ENCODE results near the gene HOXB5. TPM values are rescaled to one million over a fixed set of nuclear protein-coding genes. Genes with fewer than 3 reads are reported as not detected.

HOXB5 gene
- total and polyA plus RNA-seq, 2 of the 4 experiments (the other 2 are of a cell fraction) = 0.54 to 18.0 TPM

DNA sequence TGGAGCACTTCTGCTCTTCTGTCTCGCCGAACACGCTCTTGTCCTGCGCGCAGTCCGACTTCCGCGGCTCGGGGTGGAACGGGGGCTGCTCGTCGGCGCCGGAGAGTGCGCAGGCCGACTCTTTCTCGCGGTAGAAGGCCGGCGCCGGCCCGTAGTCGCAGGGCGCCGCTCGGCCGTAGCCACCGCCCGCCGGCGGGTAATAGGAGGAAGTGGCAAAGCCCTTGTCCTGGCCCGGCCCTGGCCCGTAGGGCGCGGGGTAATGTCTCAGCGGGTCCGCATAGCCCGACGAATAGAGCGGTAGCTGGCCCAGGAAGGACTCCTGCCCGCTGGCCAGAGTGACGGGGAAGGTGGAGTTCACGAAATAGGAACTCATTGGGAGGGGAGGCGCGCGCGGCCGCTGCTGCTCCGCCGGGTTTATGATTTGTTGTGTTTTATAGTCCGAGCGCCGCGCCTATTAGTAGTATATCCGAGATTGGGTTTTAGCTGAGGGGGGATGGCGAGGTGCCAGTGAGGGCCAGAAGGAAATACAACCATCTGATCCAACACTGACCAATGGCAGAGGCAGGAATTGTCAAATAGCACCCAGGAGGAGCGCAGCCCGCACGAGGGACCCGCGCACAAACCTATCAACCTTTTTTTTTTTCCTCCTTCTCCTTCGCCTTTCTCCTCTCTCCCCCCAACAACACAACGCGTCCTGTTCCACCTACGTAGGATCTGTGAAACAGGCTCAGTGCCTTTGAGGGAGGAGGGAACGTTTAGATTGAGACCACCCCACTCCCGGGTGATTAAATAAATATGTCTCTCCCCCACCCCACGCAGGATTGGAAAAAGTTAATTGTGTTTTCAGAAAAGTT lies 4.4 kb upstream of the HOXB5 start (continued):
- TF ChIP-seq CHD1 (IDR thresholded peaks at IDR 0.05; ENCODE audit: low read depth, low read length) (peak; percentile 64; the same call in 1 of the 2 replicates), MAFK (IDR thresholded peaks at IDR 0.05; ENCODE audit: low read depth, low read length) (no peak), SMC3 (IDR thresholded peaks at IDR 0.05; ENCODE audit: low read depth, low read length) (no peak)

DNA sequence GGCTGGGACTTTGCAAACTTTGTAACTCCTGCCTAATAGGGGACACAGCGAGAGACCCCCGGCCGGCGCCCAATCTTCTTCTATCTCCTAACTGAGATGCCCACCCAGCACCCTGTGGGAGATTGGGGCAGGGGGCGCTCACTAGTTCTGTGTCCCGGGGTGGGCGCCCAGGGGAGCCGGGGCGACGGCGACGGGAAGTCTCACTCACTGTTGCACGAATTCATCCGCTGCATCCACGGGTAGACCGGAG lies 3.9 kb upstream of the HOXB5 start:
- peaks cover 9% of the 10 kb centered on the region; the same call in 1 of the 2 replicates for H3K36me3 ChIP-seq (ENCODE audit: control insufficient read depth, insufficient read depth, low read length)
- no peak overlapping the region for H2BK15ac ChIP-seq (ENCODE audit: low read depth, low read length)
- H2BK5ac ChIP-seq (ENCODE audit: low read depth, low read length, poor library complexity, severe bottlenecking) = peak overlapping the region; percentile 95
- peak overlapping the region; percentile 99 for H3K9ac ChIP-seq (ENCODE audit: low read depth, low read length)
- H2AFZ ChIP-seq (replicated peaks; ENCODE audit: low read length, poor library complexity) = peak overlapping the region; percentile 71
- peak overlapping the region; percentile 99 for H3K27ac ChIP-seq (ENCODE audit: insufficient read depth, low read length)
- in situ Hi-C loops (cut with MboI; ENCODE audit: low sequenced_read_pairs) = loop anchor here (5.0 to 10.0 kb wide), 2 partner anchors 260 to 573 kb away; no protein-coding TSS in a partner anchor
- H2BK20ac ChIP-seq (ENCODE audit: low read depth, low read length) = no peak overlapping the region
- H3K79me1 ChIP-seq (ENCODE audit: low read depth in 1 of 2, low read length in 2 of 2) = peaks cover 24 to 36% of the 10 kb centered on the region in 2 experiments; a peak in 3 of 4 replicates
- BruUV-seq (replicated peaks) = no TSS peak
- peak overlapping the region; percentile 92 for H4K91ac ChIP-seq (ENCODE audit: insufficient read depth, low read depth, low read length)
- H3K4me2 ChIP-seq (ENCODE audit: low read depth, low read length) = peak overlapping the region; percentile 95
- peak overlapping the region; percentile 65 for H3K18ac ChIP-seq (ENCODE audit: low read depth, low read length)
- peak overlapping the region; percentile 97 for H3K14ac ChIP-seq (replicated peaks; ENCODE audit: low read depth, low read length)
- H2BK120ac ChIP-seq (ENCODE audit: low read depth, low read length) = 0 out of 2 replicates have a peak overlapping the region, but pooled peaks have one; percentile 7
- H3K9me1 ChIP-seq (ENCODE audit: insufficient read depth, low read length) = 0 out of 2 replicates have a peak, but pooled peaks cover 3% of the 10 kb centered on the region
- dilution Hi-C loops (cut with HindIII; ENCODE audit: low sequenced_read_pairs, unreplicated experiment) = no loop called here
- no peak for ATAC-seq (ENCODE audit: low read depth)
- peaks cover 12% of the 10 kb centered on the region for H3K4me1 ChIP-seq (ENCODE audit: control insufficient read depth, insufficient read depth, low read length)
- peak overlapping the region; percentile 78 for H3K4me3 ChIP-seq (ENCODE audit: insufficient read depth, low read depth, low read length)
- no peak for TF ChIP-seq NFE2L2 (IDR thresholded peaks at IDR 0.05; ENCODE audit: low read depth, low read length)
- TF ChIP-seq MXI1 (IDR thresholded peaks at IDR 0.05; ENCODE audit: borderline replicate concordance, low read depth, low read length) = no peak
- TF ChIP-seq MAZ (IDR thresholded peaks at IDR 0.05; ENCODE audit: borderline replicate concordance, low read depth, low read length) = no peak
- ChIA-PET POLR2A (ENCODE audit: unreplicated experiment) (interaction anchor here (0.7 kb wide), 1 partner anchor 17 kb away, joined by 4 read pairs; no protein-coding TSS in a partner anchor), CTCF (interaction anchor here (1.7 kb wide), 1 partner anchor 246 kb away, joined by 5 read pairs; no protein-coding TSS in a partner anchor)
- H2AK9ac ChIP-seq (replicated peaks; ENCODE audit: low read depth, low read length, poor library complexity) = peak overlapping the region; percentile 96
- H3K27me3 ChIP-seq (ENCODE audit: control insufficient read depth, insufficient read depth, low read length) = no peaks in the 10 kb centered on the region
- peak overlapping the region; percentile 98 for H3K23ac ChIP-seq (ENCODE audit: low read depth, low read length)
- 0 out of 2 replicates have a peak overlapping the region, but pooled peaks have one; percentile 96 for H2AK5ac ChIP-seq (ENCODE audit: low read depth, low read length)
- peak overlapping the region in 1 of 2 experiments; percentile 88; a peak in 3 of 4 replicates for H4K8ac ChIP-seq (ENCODE audit: low read depth in 2 of 2, low read length in 2 of 2)
- H4K20me1 ChIP-seq (ENCODE audit: insufficient read depth, low read length) = peaks cover 11% of the 10 kb centered on the region
- peak overlapping the region; percentile 53; the same call in 1 of the 2 replicates for H3K56ac ChIP-seq (ENCODE audit: extremely low read depth, insufficient read depth, low read length)
- peak overlapping the region; percentile 11 for H4K5ac ChIP-seq (ENCODE audit: low read depth, low read length)
- H3K4ac ChIP-seq (ENCODE audit: low read depth, low read length) = peak overlapping the region; percentile 98
- H3K9me3 ChIP-seq (ENCODE audit: control insufficient read depth, insufficient read depth, low read length) = no peaks in the 10 kb centered on the region
- intact Hi-C loops (cut with micrococcal nuclease) = no loop called here
- 1% methylated on average over 12 of the region's 16 CpGs; no CpG with 5 or more reads in 1 of the 2 experiments for WGBS, 2 experiments (ENCODE audit: extremely low coverage in 2 of 2, insufficient read length in 1 of 2)
- DNase-seq = no peak
